Stimulated activated CD4-positive, alpha-beta T cell treated with anti-CD3 and anti-CD28 coated beads, Interleukin-4, amount 100 ng/mL, for 24 hours (primary cell): Measurements from ENCODE around the gene CFTR.
"Not testable (repeated sequence)": the region's sequence is repeated elsewhere in the genome, so short reads cannot be mapped to it uniquely, and the experiment has no call there.

Source experiments
- DNase-seq: peaks from one replicate; pipeline ENCODE4 v3.0.0-alpha.2; 2020

Gene CFTR

GRCh38 chr7:117502331-117502730 is 22.5 kb downstream of the CFTR start:
- no peak for DNase-seq

- no peak for DNase-seq
Observed at GRCh38 chr7:117505238-117505637, 25.4 kb downstream of the CFTR start.

GRCh38 chr7:117508676-117509075 is 28.9 kb downstream of the CFTR start:
- no peak for DNase-seq

- DNase-seq = not testable (repeated sequence)
Observed at GRCh38 chr7:117517194-117517593, 37.4 kb downstream of the CFTR start.

- DNase-seq = no peak
Observed at GRCh38 chr7:117530390-117530789, 50.6 kb downstream of the CFTR start.

GRCh38 chr7:117531595-117532244 is 51.9 kb downstream of the CFTR start:
- no peak for DNase-seq

- no peak for DNase-seq
Observed at GRCh38 chr7:117538053-117538452, 58.2 kb downstream of the CFTR start.

- DNase-seq = no peak
Observed at GRCh38 chr7:117544061-117544460, 64.2 kb downstream of the CFTR start.

GRCh38 chr7:117548035-117548434 is 68.2 kb downstream of the CFTR start:
- DNase-seq = no peak

- DNase-seq = no peak
Observed at GRCh38 chr7:117550625-117551024, 70.8 kb downstream of the CFTR start.

GRCh38 chr7:117552660-117553059 is 72.8 kb downstream of the CFTR start:
- no peak for DNase-seq

GRCh38 chr7:117555260-117555659 is 75.4 kb downstream of the CFTR start:
- DNase-seq = no peak

- no peak for DNase-seq
Observed at GRCh38 chr7:117559391-117559790, 79.6 kb downstream of the CFTR start.

GRCh38 chr7:117560030-117560429 is 80.2 kb downstream of the CFTR start:
- DNase-seq = no peak

GRCh38 chr7:117562759-117563158 is 82.9 kb downstream of the CFTR start:
- DNase-seq = no peak

- no peak for DNase-seq
Observed at GRCh38 chr7:117564080-117564479, 84.3 kb downstream of the CFTR start.

- no peak for DNase-seq
Observed at GRCh38 chr7:117564627-117565026, 84.8 kb downstream of the CFTR start.

GRCh38 chr7:117565226-117565625 is 85.4 kb downstream of the CFTR start:
- DNase-seq = no peak

GRCh38 chr7:117567781-117568180 is 88.0 kb downstream of the CFTR start:
- no peak for DNase-seq

GRCh38 chr7:117572856-117573620 is 93.2 kb downstream of the CFTR start:
- DNase-seq = no peak

- DNase-seq = no peak
Observed at GRCh38 chr7:117581424-117581823, 101.6 kb downstream of the CFTR start.

- DNase-seq = no peak
Observed at GRCh38 chr7:117582219-117582704, 102.4 kb downstream of the CFTR start.

- DNase-seq = no peak
Observed at GRCh38 chr7:117587931-117588330, 108.1 kb downstream of the CFTR start.

- DNase-seq = no peak
Observed at GRCh38 chr7:117588352-117588794, 108.5 kb downstream of the CFTR start.
